ENCODE data around the gene OCA2. TPM values are rescaled to one million over a fixed set of nuclear protein-coding genes. Genes with fewer than 3 reads are reported as not detected.

OCA2 gene
- polyA plus RNA-seq, 1 experiment = not detected

- POLR2A ChIA-PET = no interaction called here
These were observed 192.3 kb downstream of the OCA2 start for GRCh38 chr15:27906802-27907201.

GRCh38 chr15:27903405-27903804 is 195.7 kb downstream of the OCA2 start:
- ChIA-PET POLR2A (no interaction called here), CTCF (no interaction called here)
- Histone ChIP-seq H3K9me3 (ENCODE audit: control insufficient read depth, insufficient read depth, low read length) (peaks cover 23% of the 10 kb centered on the region), H3K27me3 (ENCODE audit: control insufficient read depth, insufficient read depth, low read length) (no peaks in the 10 kb centered on the region), H3K4me3 (ENCODE audit: low read depth, low read length) (no peak overlapping the region), H3K27ac (ENCODE audit: low read depth, low read length) (no peak overlapping the region)
- DNase-seq (ENCODE audit: low read depth, low spot score) = no peak
- no peak for TF ChIP-seq CTCF (IDR thresholded peaks at IDR 0.05; ENCODE audit: low read depth, low read length)

More at GRCh38 chr15:27906802-27907201, 192.3 kb downstream of the OCA2 start:
- no peak for DNase-seq (ENCODE audit: low read depth, low spot score)
- Histone ChIP-seq H3K9me3 (ENCODE audit: control insufficient read depth, insufficient read depth, low read length) (peaks cover 23% of the 10 kb centered on the region), H3K4me3 (ENCODE audit: low read depth, low read length) (no peak overlapping the region), H3K27ac (ENCODE audit: low read depth, low read length) (no peak overlapping the region), H3K27me3 (ENCODE audit: control insufficient read depth, insufficient read depth, low read length) (no peaks in the 10 kb centered on the region)
- TF ChIP-seq CTCF (IDR thresholded peaks at IDR 0.05; ENCODE audit: low read depth, low read length) = no peak
- CTCF ChIA-PET = no interaction called here

- Histone ChIP-seq H3K9me3 (ENCODE audit: control insufficient read depth, insufficient read depth, low read length) (peaks cover 23% of the 10 kb centered on the region), H3K27ac (ENCODE audit: low read depth, low read length) (no peak overlapping the region), H3K4me3 (ENCODE audit: low read depth, low read length) (no peak overlapping the region), H3K27me3 (ENCODE audit: control insufficient read depth, insufficient read depth, low read length) (no peaks in the 10 kb centered on the region)
- DNase-seq (ENCODE audit: low read depth, low spot score) = no peak
- ChIA-PET CTCF (no interaction called here), POLR2A (no interaction called here)
- TF ChIP-seq CTCF (IDR thresholded peaks at IDR 0.05; ENCODE audit: low read depth, low read length) = no peak
These were observed 196.3 kb downstream of the OCA2 start for GRCh38 chr15:27902680-27903385.

GRCh38 chr15:27899583-27900285 is 199.4 kb downstream of the OCA2 start:
- Histone ChIP-seq H3K4me3 (ENCODE audit: low read depth, low read length) (no peak overlapping the region), H3K27ac (ENCODE audit: low read depth, low read length) (no peak overlapping the region), H3K27me3 (ENCODE audit: control insufficient read depth, insufficient read depth, low read length) (no peaks in the 10 kb centered on the region), H3K9me3 (ENCODE audit: control insufficient read depth, insufficient read depth, low read length) (peaks cover 27% of the 10 kb centered on the region)
- ChIA-PET CTCF (no interaction called here), POLR2A (no interaction called here)
- no peak for DNase-seq (ENCODE audit: low read depth, low spot score)
- no peak for TF ChIP-seq CTCF (IDR thresholded peaks at IDR 0.05; ENCODE audit: low read depth, low read length)

GRCh38 chr15:27897481-27897880 is 201.6 kb downstream of the OCA2 start:
- Histone ChIP-seq H3K27ac (ENCODE audit: low read depth, low read length) (no peak overlapping the region), H3K4me3 (ENCODE audit: low read depth, low read length) (no peak overlapping the region), H3K9me3 (ENCODE audit: control insufficient read depth, insufficient read depth, low read length) (peaks cover 11% of the 10 kb centered on the region), H3K27me3 (ENCODE audit: control insufficient read depth, insufficient read depth, low read length) (no peaks in the 10 kb centered on the region)
- TF ChIP-seq CTCF (IDR thresholded peaks at IDR 0.05; ENCODE audit: low read depth, low read length) = no peak
- DNase-seq (ENCODE audit: low read depth, low spot score) = no peak
- POLR2A ChIA-PET = no interaction called here
- CTCF ChIA-PET = no interaction called here
